ENCODE data around the gene SELENOO. TPM values are rescaled to one million over a fixed set of nuclear protein-coding genes. Genes with fewer than 3 reads are reported as not detected.

SELENOO gene
- total and polyA plus RNA-seq, 2 donors from 2014 or later: 19.7 to 42.8 TPM

DNA sequence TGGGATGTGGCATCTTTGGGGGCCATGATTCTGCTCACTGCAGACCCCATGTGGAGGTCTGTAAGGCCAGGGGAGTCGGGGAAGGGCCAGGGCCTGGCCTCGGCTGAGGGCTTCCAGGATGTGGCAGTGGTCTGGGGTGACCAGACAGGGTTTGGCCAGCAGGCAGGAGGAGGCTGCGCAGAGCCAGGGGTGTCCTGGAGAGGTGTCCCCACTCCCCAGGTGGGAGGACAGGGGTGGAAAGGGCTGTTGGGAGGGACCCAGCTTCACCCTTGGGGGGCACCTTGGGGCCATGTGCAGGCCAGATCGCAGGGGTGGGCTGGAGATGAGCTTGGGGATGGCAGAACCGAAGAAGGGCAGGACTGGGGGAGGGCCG is 26.8 kb upstream of the SELENOO start:
- H3K9ac ChIP-seq (ENCODE audit: low read length in 3 of 3): no peak overlapping the region
- no peak overlapping the region for H3K27ac ChIP-seq (ENCODE audit: low read depth in 2 of 2, low read length in 2 of 2)
- peak in 1 of 5 donors; percentile 26 for DNase-seq
- TF ChIP-seq, protein P1, sequence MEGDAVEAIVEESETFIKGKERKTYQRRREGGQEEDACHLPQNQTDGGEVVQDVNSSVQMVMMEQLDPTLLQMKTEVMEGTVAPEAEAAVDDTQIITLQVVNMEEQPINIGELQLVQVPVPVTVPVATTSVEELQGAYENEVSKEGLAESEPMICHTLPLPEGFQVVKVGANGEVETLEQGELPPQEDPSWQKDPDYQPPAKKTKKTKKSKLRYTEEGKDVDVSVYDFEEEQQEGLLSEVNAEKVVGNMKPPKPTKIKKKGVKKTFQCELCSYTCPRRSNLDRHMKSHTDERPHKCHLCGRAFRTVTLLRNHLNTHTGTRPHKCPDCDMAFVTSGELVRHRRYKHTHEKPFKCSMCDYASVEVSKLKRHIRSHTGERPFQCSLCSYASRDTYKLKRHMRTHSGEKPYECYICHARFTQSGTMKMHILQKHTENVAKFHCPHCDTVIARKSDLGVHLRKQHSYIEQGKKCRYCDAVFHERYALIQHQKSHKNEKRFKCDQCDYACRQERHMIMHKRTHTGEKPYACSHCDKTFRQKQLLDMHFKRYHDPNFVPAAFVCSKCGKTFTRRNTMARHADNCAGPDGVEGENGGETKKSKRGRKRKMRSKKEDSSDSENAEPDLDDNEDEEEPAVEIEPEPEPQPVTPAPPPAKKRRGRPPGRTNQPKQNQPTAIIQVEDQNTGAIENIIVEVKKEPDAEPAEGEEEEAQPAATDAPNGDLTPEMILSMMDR (IDR thresholded peaks at IDR 0.05; ENCODE audit: borderline replicate concordance, extremely low read depth, insufficient read depth): no peak
- H3K9me3 ChIP-seq (ENCODE audit: control insufficient read depth in 2 of 3, insufficient read depth in 1 of 3, low read length in 3 of 3): no peaks in the 10 kb centered on the region
- H3K36me3 ChIP-seq (ENCODE audit: control insufficient read depth in 2 of 3, insufficient read depth in 3 of 3, low read length in 3 of 3): no peaks in the 10 kb centered on the region
- H3K4me1 ChIP-seq (ENCODE audit: control insufficient read depth in 2 of 3, insufficient read depth in 2 of 3, low read depth in 1 of 3, low read length in 3 of 3): peaks cover 0 to 4% (median 0%) of the 10 kb centered on the region in 3 donors
- no peak for FAIRE-seq
- peaks cover under 1% of the 10 kb centered on the region for H3K27me3 ChIP-seq (ENCODE audit: control insufficient read depth, insufficient read depth, low read length)
- H3K4me3 ChIP-seq (ENCODE audit: low read length in 3 of 3): no peak overlapping the region
- intact Hi-C loops (cut with DNase I): no loop called here

DNA sequence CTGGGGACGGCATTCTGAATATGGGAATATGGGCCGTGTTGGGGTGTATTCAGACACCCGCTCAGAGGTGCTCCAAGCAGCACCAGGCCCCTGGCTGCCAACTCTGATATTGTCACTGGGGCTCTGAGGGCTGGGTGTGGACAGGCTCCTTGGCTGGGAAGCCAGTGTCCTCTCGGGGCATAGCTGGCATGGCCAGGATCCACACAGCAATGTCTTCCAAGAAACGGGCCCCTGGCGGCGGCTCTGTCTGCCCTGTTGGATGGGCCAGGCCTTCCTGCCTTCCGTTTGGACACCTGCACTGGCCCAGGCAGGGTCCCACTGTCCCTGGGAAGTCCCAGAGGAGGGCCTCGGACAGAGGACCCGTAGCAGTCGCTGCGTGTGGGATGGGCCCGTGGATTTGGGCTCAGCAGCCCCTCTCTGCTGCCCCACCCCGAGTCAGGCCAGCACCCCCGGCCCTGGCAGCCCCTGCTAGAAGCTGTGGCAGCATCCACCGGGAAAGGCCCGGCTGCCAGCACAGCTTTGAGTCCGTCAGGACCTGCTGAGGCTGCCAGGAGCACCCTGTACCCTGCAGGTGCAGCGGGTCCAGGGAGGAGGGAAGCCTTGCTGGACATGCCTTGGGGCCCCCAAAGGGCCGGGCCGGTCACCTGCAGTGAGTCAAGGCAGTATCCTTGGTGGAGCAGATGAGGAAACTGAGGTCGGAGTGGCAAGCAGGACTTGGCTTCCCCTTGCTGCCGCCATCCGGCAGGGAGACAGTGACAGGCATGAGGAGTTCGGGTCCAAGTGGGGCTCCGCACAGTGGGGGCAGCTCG is 26.2 kb upstream of the SELENOO start:
- DNase-seq (peak in 2 of 5 donors; percentile 31 to 71), FAIRE-seq (no peak)
- intact Hi-C loops (cut with DNase I): no loop called here

DNA sequence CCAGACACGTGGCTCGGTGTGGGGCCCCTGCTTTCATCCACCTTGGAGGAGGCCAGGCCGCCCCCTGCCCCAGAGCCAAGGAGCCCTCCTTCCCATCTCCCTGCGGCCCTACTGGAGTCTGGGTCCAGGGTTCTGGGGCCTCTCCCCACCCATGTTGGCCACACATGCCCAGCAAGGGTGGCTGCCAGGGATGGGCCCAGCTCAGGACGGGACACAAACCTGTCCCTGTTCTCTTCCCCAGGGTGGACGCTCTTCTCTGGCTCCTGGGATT is 25.7 kb upstream of the SELENOO start:
- Histone ChIP-seq H3K4me1 (ENCODE audit: control insufficient read depth in 2 of 3, insufficient read depth in 2 of 3, low read depth in 1 of 3, low read length in 3 of 3) (peaks cover 0 to 7% (median 0%) of the 10 kb centered on the region in 3 donors), H3K4me3 (ENCODE audit: low read length in 3 of 3) (no peak overlapping the region), H3K9me3 (ENCODE audit: control insufficient read depth in 2 of 3, insufficient read depth in 1 of 3, low read length in 3 of 3) (no peaks in the 10 kb centered on the region), H3K9ac (ENCODE audit: low read length in 3 of 3) (no peak overlapping the region), H3K27me3 (ENCODE audit: control insufficient read depth, insufficient read depth, low read length) (no peaks in the 10 kb centered on the region), H3K27ac (ENCODE audit: low read depth in 2 of 2, low read length in 2 of 2) (no peak overlapping the region), H3K36me3 (ENCODE audit: control insufficient read depth in 2 of 3, insufficient read depth in 3 of 3, low read length in 3 of 3) (no peaks in the 10 kb centered on the region)
- FAIRE-seq: no peak
- TF ChIP-seq, protein P1 (IDR thresholded peaks at IDR 0.05; ENCODE audit: borderline replicate concordance, extremely low read depth, insufficient read depth): no peak
- DNase-seq: no peak
- intact Hi-C loops (cut with DNase I): no loop called here

More for the DNA sequence above, 26.2 kb upstream of the SELENOO start:
- peaks cover 0 to 4% (median 0%) of the 10 kb centered on the region in 3 donors for H3K4me1 ChIP-seq (ENCODE audit: control insufficient read depth in 2 of 3, insufficient read depth in 2 of 3, low read depth in 1 of 3, low read length in 3 of 3)
- H3K9me3 ChIP-seq (ENCODE audit: control insufficient read depth in 2 of 3, insufficient read depth in 1 of 3, low read length in 3 of 3): no peaks in the 10 kb centered on the region
- H3K4me3 ChIP-seq (ENCODE audit: low read length in 3 of 3): no peak overlapping the region
- TF ChIP-seq, protein P1 (IDR thresholded peaks at IDR 0.05; ENCODE audit: borderline replicate concordance, extremely low read depth, insufficient read depth): no peak
- H3K9ac ChIP-seq (ENCODE audit: low read length in 3 of 3): no peak overlapping the region
- H3K27ac ChIP-seq (ENCODE audit: low read depth in 2 of 2, low read length in 2 of 2): no peak overlapping the region
- no peaks in the 10 kb centered on the region for H3K36me3 ChIP-seq (ENCODE audit: control insufficient read depth in 2 of 3, insufficient read depth in 3 of 3, low read length in 3 of 3)
- no peaks in the 10 kb centered on the region for H3K27me3 ChIP-seq (ENCODE audit: control insufficient read depth, insufficient read depth, low read length)
